H1 (cell line): ENCODE data around the gene KLHL8. TPM values are rescaled to one million over a fixed set of nuclear protein-coding genes. Genes with fewer than 3 reads are reported as not detected.

Source experiments
- CTCF ChIA-PET: fragments of 300-600 bp; sonication (Branson Sonifier 250); formaldehyde crosslinking; loops from one replicate; lab custom pipeline; 2021; ENCODE audit not compliant: partially characterized antibody; lab: Charles Lee
- POLR2A ChIA-PET: fragments of 300-600 bp; sonication (Branson Sonifier 250); formaldehyde crosslinking; loops from one replicate; lab custom pipeline; 2021; ENCODE audit warnings: inconsistent platforms; ENCODE audit not compliant: partially characterized antibody; lab: Charles Lee
- DNase-seq, 2 experiments: peaks; one replicate each; pipeline versions ENCODE4 v3.0.0 to v3.0.0-alpha.2; 2010 to 2022; ENCODE audit warnings: low spot score in 2 of 2, low read depth in 1 of 2, mixed read lengths in 1 of 2
- FAIRE-seq: peaks from 2 replicates; lab custom pipeline; 2011; peaks lifted over from hg19 to GRCh38; lab: Jason Lieb, UNC
- H2AFZ ChIP-seq: 2 replicates; pipeline ENCODE4 v1.8.1; 2012; ENCODE audit warnings: low read length, inconsistent platforms
- H2AK5ac ChIP-seq: 2 replicates; pipeline ENCODE4 v1.6.1; 2013; ENCODE audit warnings: low read depth, low read length
- H2BK120ac ChIP-seq: replicated peaks from 2 replicates; pipeline ENCODE3; 2013; ENCODE audit warnings: low read depth, low read length, inconsistent platforms
- H2BK12ac ChIP-seq: 2 replicates; pipeline ENCODE4 v1.6.1; 2013; ENCODE audit warnings: low read depth, low read length
- H2BK15ac ChIP-seq: 2 replicates; pipeline ENCODE4 v1.6.1; 2013; ENCODE audit warnings: low read length
- H2BK20ac ChIP-seq: 2 replicates; pipeline ENCODE4 v1.6.1; 2013; ENCODE audit warnings: low read length
- H2BK5ac ChIP-seq: 2 replicates; pipeline ENCODE4 v1.6.1; 2013; ENCODE audit warnings: low read depth, low read length
- H3K14ac ChIP-seq: 2 replicates; pipeline ENCODE4 v1.6.1; 2013; ENCODE audit warnings: inconsistent platforms; ENCODE audit not compliant: insufficient read length
- H3K18ac ChIP-seq: 2 replicates; pipeline ENCODE4 v1.6.1; 2013; ENCODE audit warnings: low read length; ENCODE audit errors: extremely low read depth
- H3K23ac ChIP-seq: 2 replicates; pipeline ENCODE4 v1.6.1; 2013; ENCODE audit warnings: inconsistent platforms; ENCODE audit not compliant: insufficient read length
- H3K23me2 ChIP-seq: 2 replicates; pipeline ENCODE4 v1.6.1; 2013; ENCODE audit warnings: low read depth, low read length
- H3K27ac ChIP-seq: 2 replicates; pipeline ENCODE4 v1.6.1; 2011; ENCODE audit warnings: low read depth, low read length, inconsistent platforms
- H3K27me3 ChIP-seq, 4 experiments: replicated peaks in 1 of 4; 1 replicate in 1 of 4; 2 replicates in 3 of 4; pipeline versions ENCODE4 v1.6.1 to v1.8.1; 2011 to 2013; ENCODE audit warnings: low read length in 3 of 4, mild to moderate bottlenecking in 3 of 4, inconsistent platforms in 2 of 4, mixed read lengths in 2 of 4, moderate library complexity in 1 of 4; ENCODE audit not compliant: control insufficient read depth in 3 of 4, insufficient read depth in 3 of 4; ENCODE audit errors: extremely low read depth in 1 of 4
- H3K36me3 ChIP-seq, 4 experiments: 2 replicates each; pipeline versions ENCODE4 v1.6.1 to v1.8.1; 2011 to 2013; ENCODE audit warnings: mild to moderate bottlenecking in 4 of 4, low read length in 3 of 4, moderate library complexity in 2 of 4, control low read depth in 1 of 4, inconsistent platforms in 1 of 4; ENCODE audit not compliant: insufficient read depth in 4 of 4, control insufficient read depth in 2 of 4
- H3K4ac ChIP-seq: replicated peaks from 2 replicates; pipeline ENCODE3; 2013; ENCODE audit warnings: low read length, low read depth, mixed read lengths, inconsistent platforms; ENCODE audit not compliant: insufficient read length
- H3K4me1 ChIP-seq, 4 experiments: replicated peaks in 1 of 4; 1 replicate in 1 of 4; 2 replicates in 3 of 4; pipeline versions ENCODE4 v1.6.1 to v1.8.1; 2011 to 2013; ENCODE audit warnings: low read length in 3 of 4, inconsistent platforms in 2 of 4, mixed read lengths in 1 of 4; ENCODE audit not compliant: insufficient read depth in 4 of 4, control insufficient read depth in 3 of 4
- H3K4me2 ChIP-seq, 2 experiments: 2 replicates each; pipeline versions ENCODE4 v1.6.1 to v1.8.1; 2011 to 2013; ENCODE audit warnings: low read depth in 2 of 2, low read length in 2 of 2, control low read depth in 1 of 2, inconsistent platforms in 1 of 2, mild to moderate bottlenecking in 1 of 2; ENCODE audit not compliant: insufficient read depth in 1 of 2
- H3K4me3 ChIP-seq, 4 experiments: fragments of 200-600, 300-600 bp in 1 of 4; sonication (generic), shearing (Covaris generic), sonication (Bioruptor Twin) in 1 of 4; 2 replicates each; pipeline versions ENCODE4 v1.5.1 to v1.8.1; 2011 to 2016; ENCODE audit warnings: low read length in 4 of 4, low read depth in 3 of 4, control low read depth in 2 of 4, inconsistent platforms in 2 of 4, mild to moderate bottlenecking in 2 of 4, mixed read lengths in 1 of 4, moderate library complexity in 1 of 4; ENCODE audit not compliant: insufficient read depth in 2 of 4; ENCODE audit errors: extremely low read depth in 1 of 4
- H3K56ac ChIP-seq: replicated peaks from 2 replicates; pipeline ENCODE3; 2013; ENCODE audit warnings: low read depth, mild to moderate bottlenecking, mixed read lengths, low read length, inconsistent platforms; ENCODE audit not compliant: insufficient read length
- H3K79me1 ChIP-seq: 2 replicates; pipeline ENCODE4 v1.6.1; 2013; ENCODE audit warnings: low read depth, low read length, control low read depth
- H3K79me2 ChIP-seq, 2 experiments: 2 replicates each; pipeline versions ENCODE4 v1.6.1 to v1.8.1; 2012 to 2013; ENCODE audit warnings: low read length in 2 of 2, mild to moderate bottlenecking in 2 of 2, inconsistent platforms in 1 of 2; ENCODE audit not compliant: insufficient read depth in 2 of 2, control insufficient read depth in 1 of 2
- H3K9ac ChIP-seq, 4 experiments: replicated peaks in 1 of 4; 1 replicate in 1 of 4; 2 replicates in 3 of 4; pipeline versions ENCODE4 v1.6.1 to v1.8.1; 2011 to 2013; ENCODE audit warnings: low read depth in 3 of 4, low read length in 3 of 4, control low read depth in 2 of 4, mild to moderate bottlenecking in 2 of 4, moderate library complexity in 2 of 4, inconsistent platforms in 1 of 4; ENCODE audit errors: extremely low read depth in 1 of 4
- H3K9me3 ChIP-seq, 2 experiments: 2 replicates each; pipeline versions ENCODE4 v1.6.1 to v1.8.1; 2012 to 2013; ENCODE audit warnings: mild to moderate bottlenecking in 2 of 2, moderate library complexity in 2 of 2, control low read depth in 1 of 2, inconsistent platforms in 1 of 2, low read depth in 1 of 2, low read length in 1 of 2, mixed read lengths in 1 of 2; ENCODE audit not compliant: insufficient read depth in 2 of 2
- H4K20me1 ChIP-seq, 2 experiments: replicated peaks in 1 of 2; 2 replicates each; pipeline versions ENCODE3 to v1.8.1; 2011 to 2013; ENCODE audit warnings: inconsistent platforms in 2 of 2, low read length in 2 of 2, mild to moderate bottlenecking in 1 of 2; ENCODE audit not compliant: insufficient read depth in 2 of 2, control insufficient read depth in 1 of 2
- H4K5ac ChIP-seq: 2 replicates; pipeline ENCODE4 v1.6.1; 2013; ENCODE audit warnings: low read length, low read depth, mixed read lengths, inconsistent platforms; ENCODE audit not compliant: insufficient read length
- H4K8ac ChIP-seq: 2 replicates; pipeline ENCODE4 v1.8.0; 2013; ENCODE audit warnings: mild to moderate bottlenecking, moderate library complexity, low read length, inconsistent platforms; ENCODE audit not compliant: insufficient read depth; ENCODE audit errors: extremely low read depth
- H4K91ac ChIP-seq: replicated peaks from 2 replicates; pipeline ENCODE3; 2013; ENCODE audit warnings: low read length, mixed read lengths, inconsistent platforms; ENCODE audit not compliant: insufficient read length
- BACH1 ChIP-seq: IDR thresholded peaks from 2 replicates; pipeline ENCODE4 v1.6.1; 2012; ENCODE audit warnings: low read length, improper control_type of control experiment
- CBX5 ChIP-seq: fragments of 300-800, 300-1000 bp; sonication (generic); IDR thresholded peaks from 2 replicates; pipeline ENCODE4 v1.7.1; 2016; ENCODE audit warnings: antibody characterized with exemption, low read length, low read depth
- CREB1 ChIP-seq: IDR thresholded peaks from 2 replicates; pipeline ENCODE4 v1.6.1; 2012; ENCODE audit warnings: inconsistent platforms
- EGR1 ChIP-seq: IDR thresholded peaks from 2 replicates; pipeline ENCODE4 v1.6.1; 2011; ENCODE audit warnings: low read depth, low read length, borderline replicate concordance
- GTF2F1 ChIP-seq: IDR thresholded peaks from 2 replicates; pipeline ENCODE4 v1.6.1; 2012; ENCODE audit warnings: low read depth, low read length, improper control_type of control experiment, borderline replicate concordance
- HDAC6 ChIP-seq: IDR thresholded peaks from one replicate; pipeline ENCODE4 v1.7.1; 2012; ENCODE audit warnings: low read depth, mild to moderate bottlenecking, inconsistent platforms, low read length, moderate library complexity
- SIX5 ChIP-seq: IDR thresholded peaks from 2 replicates; pipeline ENCODE4 v1.6.1; 2011; ENCODE audit warnings: mild to moderate bottlenecking, low read depth, low read length
- TEAD4 ChIP-seq: IDR thresholded peaks from 2 replicates; pipeline ENCODE4 v1.6.1; 2012; ENCODE audit warnings: low read depth, low read length, inconsistent platforms, mixed read lengths
- WGBS, 2 experiments: shearing (Covaris generic) in 1 of 2; methylation state at CpG; one replicate each; pipeline versions ENCODE4 v1.1.6 to v1.1.7; 2013 to 2015; ENCODE audit warnings: low lambda C conversion rate in 2 of 2, mixed read lengths in 2 of 2, inconsistent platforms in 1 of 2, low coverage in 1 of 2, missing lambda C conversion rate in 1 of 2; ENCODE audit not compliant: insufficient replicate concordance in 2 of 2, insufficient coverage in 1 of 2, insufficient read length in 1 of 2; ENCODE audit errors: extremely low coverage in 1 of 2, missing lambda C conversion rate in 1 of 2; 5-methylcytosine and 5-hydroxymethylcytosine counted together
- polyA plus RNA-seq, 7 experiments: library from polyadenylated mRNA; depleted of rRNA in 3 of 7; stranded (reverse) in 5 of 7; unstranded in 2 of 7; fragments of >200 nt in 5 of 7; fragments of 200-250 nt in 2 of 7; gene quantifications; 1 replicate in 5 of 7; 2 replicates in 1 of 7; 4 replicates in 1 of 7; pipeline versions ENCODE4 v1.2.1 to v1.2.3, GENCODE V29; 2011 to 2013; ENCODE audit warnings: missing spikeins in 2 of 7, mixed read lengths in 2 of 7
- total RNA-seq: library from RNA; stranded (reverse); fragmentation: NEBNext Ultra II Directional; extraction: Animal tissue kit (Norgen Biotek cat#: 25700); gene quantifications from 2 replicates; pipeline ENCODE4 v1.2.1, GENCODE V29; 2021

The KLHL8 gene
- total and polyA plus RNA-seq, 2 of the 8 experiments (the other 6 are each of a cell fraction or from before 2014, with no cell fraction given) = 0.94 to 8.1 TPM

DNA sequence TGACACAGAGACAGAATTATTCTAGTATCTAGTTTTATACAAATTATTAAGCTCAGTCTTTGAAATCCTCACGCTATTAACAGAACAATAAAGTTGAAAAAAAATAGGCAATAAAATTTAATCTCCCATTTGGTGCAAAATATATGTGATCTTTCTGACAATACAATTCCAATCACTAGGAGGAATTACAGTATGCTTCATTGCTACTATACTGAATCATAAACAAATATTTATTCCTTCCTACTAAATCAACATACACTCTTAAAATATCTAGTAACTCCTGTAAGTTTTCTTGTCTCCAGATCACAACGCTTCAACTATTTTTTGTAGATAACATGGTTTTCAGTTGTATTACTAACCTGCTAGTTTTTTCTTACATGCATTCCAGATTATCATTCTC, 45.7 kb downstream of the KLHL8 start:
- Histone ChIP-seq H3K36me3 (no peaks in the 10 kb centered on the region; a peak in 1 of 8 replicates), H3K4ac (no peak overlapping the region), H3K27ac (no peak overlapping the region), H2BK5ac (no peak overlapping the region), H2AFZ (no peak overlapping the region), H3K18ac (no peak overlapping the region), H4K5ac (no peak overlapping the region), H3K9me3 (no peaks in the 10 kb centered on the region), H3K23me2 (no peaks in the 10 kb centered on the region), H3K23ac (no peak overlapping the region), H2BK20ac (no peak overlapping the region), H2AK5ac (no peak overlapping the region), H3K27me3 (no peaks in the 10 kb centered on the region), H3K79me2 (no peaks in the 10 kb centered on the region), H4K8ac (no peak overlapping the region), H3K4me1 (no peaks in the 10 kb centered on the region), H3K56ac (no peak overlapping the region), H3K4me2 (no peak overlapping the region), H3K4me3 (no peak overlapping the region), H2BK15ac (no peak overlapping the region), H3K14ac (no peak overlapping the region), H4K91ac (no peak overlapping the region), H2BK12ac (no peak overlapping the region), H3K79me1 (no peaks in the 10 kb centered on the region), H2BK120ac (no peak overlapping the region), H3K9ac (no peak overlapping the region), H4K20me1 (no peaks in the 10 kb centered on the region)
- ChIA-PET POLR2A (interaction anchor here (0.8 kb wide), 1 partner anchor 10 kb away, joined by 3 read pairs; no protein-coding TSS in a partner anchor), CTCF (interaction anchor here (0.6 kb wide), 1 partner anchor 168 kb away, joined by 3 read pairs; no protein-coding TSS in a partner anchor)
- no peak for DNase-seq
- WGBS, 2 experiments = 90 to 100% methylated on average over 1 to 2 of the region's 2 CpGs
- no peak for FAIRE-seq
- TF ChIP-seq HDAC6 (no peak), EGR1 (no peak), TEAD4 (no peak), CBX5 (no peak), GTF2F1 (no peak), SIX5 (no peak), BACH1 (no peak), CREB1 (no peak)
